GM18861 (cell line): ENCODE results near the gene NLRP3.
"Not testable (repeated sequence)": the region's sequence is repeated elsewhere in the genome, so short reads cannot be mapped to it uniquely, and the experiment has no call there.

Experiments used
- ATAC-seq: cut with Tn5 transposase; IDR thresholded peaks from one replicate; pipeline ENCODE4 v1.9.1; 2021; ENCODE audit not compliant: unreplicated experiment

NLRP3 gene

GRCh38 chr1:247390116-247390791 lies 25.7 kb upstream of the NLRP3 start:
- ATAC-seq: peak; percentile 100

- ATAC-seq: no peak
Measured at GRCh38 chr1:247390996-247391395, 25.0 kb upstream of the NLRP3 start.

GRCh38 chr1:247392088-247392487 lies 23.9 kb upstream of the NLRP3 start:
- ATAC-seq: no peak

GRCh38 chr1:247395075-247395474 lies 20.9 kb upstream of the NLRP3 start:
- not testable (repeated sequence) for ATAC-seq

- ATAC-seq: no peak
Measured at GRCh38 chr1:247400685-247401084, 15.3 kb upstream of the NLRP3 start.

DNA sequence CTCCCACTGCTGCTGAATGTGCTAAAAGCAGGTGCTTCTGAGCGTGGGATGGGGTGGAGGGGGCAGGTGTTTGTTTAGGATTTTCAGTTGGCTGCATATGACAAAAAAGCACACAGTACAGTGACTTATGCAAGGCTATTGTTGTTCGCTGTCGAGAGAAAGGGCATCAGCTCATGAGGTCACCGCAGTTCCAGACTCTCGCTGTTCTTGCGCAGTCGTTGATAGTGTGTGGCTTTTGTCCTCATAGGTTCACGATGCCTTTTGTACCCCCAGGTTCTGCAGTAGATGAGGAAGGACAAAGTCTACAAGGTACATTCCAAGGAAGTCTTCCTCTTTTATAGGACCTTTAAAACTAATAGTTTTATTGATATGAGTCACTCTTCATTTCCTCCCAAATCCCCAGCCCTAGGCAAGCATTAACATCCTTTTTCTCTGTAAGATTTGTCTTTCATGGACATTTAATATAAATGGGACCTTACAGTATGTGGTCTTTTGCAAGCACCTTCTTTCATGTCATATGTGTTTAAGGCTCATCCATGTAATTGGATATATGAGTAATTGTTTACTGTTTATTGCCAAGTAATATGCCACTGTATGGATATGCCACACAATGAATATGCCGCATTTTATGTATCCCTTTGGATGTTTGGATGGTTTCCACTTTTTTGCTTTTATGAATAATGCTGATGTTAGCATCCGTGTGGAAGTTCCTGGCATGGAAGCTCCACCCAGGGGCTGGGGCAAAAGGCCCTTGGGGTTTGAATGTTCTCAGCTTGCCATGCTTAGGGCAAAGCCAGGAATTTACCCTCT lies 14.5 kb upstream of the NLRP3 start:
- no peak for ATAC-seq

DNA sequence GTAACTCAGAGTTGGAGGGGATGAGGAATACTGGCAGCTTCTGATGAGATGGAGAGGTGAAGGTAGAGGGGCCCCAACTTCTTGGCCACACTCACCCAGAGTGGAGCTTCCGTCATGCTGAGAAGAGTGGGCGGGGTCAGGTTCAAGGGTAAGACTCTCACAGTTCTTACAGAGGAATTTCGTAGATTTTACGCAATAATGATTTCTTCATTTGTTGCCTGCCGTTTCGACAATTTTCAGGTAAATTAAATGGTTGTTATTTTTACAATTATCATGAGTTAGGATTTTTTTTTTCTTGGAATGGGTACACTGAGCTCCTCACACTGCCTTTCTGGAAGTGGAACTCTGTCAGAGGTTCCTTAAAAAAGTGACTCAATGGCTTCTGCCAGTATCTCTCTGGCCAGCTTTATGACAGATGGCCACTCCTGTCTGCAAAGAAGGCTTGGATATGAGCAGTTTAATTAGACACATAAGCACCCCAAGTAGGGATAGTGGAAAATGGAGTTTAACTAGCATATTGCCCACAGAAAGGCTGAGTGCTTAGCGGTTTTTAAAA lies 13.8 kb upstream of the NLRP3 start:
- ATAC-seq: no peak

DNA sequence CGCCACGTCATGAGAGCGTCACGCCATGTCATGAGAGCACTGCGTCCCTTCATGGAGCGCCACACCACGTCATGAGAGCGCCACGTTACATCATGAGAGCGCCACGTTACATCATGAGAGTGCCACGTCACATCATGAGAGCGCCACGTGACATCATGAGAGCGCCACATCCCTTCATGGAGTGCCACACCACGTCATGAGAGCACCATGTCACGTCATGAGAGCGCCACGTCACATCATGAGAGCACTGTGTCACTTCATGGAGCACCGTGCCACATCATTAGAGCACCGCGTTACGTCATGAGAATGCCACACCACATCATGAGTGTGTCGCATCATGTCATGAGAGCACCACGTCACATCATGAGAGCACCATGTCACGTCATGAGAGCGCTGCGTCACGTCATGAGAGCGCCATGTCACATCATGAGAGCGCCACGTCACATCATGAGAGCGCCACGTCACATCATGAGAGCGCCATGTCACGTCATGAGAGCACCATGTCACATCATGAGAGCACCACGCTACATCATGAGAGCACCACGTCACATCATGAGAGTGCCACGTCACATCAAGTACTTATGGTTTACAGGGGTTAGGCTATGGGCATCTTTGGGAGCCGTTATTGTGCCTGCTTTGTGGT lies 9.8 kb upstream of the NLRP3 start:
- no peak for ATAC-seq

DNA sequence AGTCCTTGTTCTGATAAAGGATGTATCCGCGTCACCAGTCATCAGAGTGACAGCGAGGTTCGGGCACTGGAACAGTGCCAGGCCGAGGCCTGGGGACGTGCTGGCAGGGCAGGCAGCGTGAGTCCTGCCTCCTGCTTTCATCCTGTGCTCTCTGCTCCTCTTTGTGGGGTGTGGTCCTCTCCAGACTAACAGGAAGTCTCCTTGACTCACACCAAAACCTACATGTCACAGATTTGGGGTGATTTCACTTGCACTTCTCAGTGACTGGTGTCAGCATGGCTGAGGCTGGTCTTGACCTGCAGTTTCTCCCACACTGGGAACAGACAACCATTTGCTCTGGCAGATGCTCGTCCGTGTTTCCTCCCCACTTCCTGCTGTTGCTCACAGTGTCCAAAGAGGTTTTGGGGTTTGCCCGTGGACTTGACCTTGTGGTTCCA lies 8.8 kb upstream of the NLRP3 start:
- ATAC-seq: peak; percentile 74

DNA sequence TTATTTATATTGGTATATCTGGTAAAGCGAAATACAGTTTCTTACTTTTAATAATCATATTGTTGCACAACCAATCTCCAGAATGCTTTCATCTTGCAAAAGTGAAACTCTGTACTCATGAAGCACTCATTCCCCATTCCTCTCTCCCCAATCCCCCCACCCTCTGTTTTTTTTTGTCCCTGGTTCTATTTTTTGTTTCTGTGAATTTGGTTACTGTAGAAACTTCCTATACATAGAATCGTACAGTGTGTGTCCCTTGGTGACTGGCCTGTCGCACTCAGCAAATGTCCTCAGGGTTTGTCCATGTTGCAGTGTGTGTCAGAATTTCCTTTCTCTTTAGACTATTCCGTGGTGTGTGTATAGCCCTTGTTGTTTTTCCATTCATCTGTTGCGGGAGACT lies 7.9 kb upstream of the NLRP3 start:
- no peak for ATAC-seq

GRCh38 chr1:247409869-247410544 lies 6.0 kb upstream of the NLRP3 start:
- peak; percentile 88 for ATAC-seq

- no peak for ATAC-seq
Measured at GRCh38 chr1:247411621-247412327, 4.2 kb upstream of the NLRP3 start.

- no peak for ATAC-seq
Measured at GRCh38 chr1:247417831-247418230, 1.9 kb downstream of the NLRP3 start.

DNA sequence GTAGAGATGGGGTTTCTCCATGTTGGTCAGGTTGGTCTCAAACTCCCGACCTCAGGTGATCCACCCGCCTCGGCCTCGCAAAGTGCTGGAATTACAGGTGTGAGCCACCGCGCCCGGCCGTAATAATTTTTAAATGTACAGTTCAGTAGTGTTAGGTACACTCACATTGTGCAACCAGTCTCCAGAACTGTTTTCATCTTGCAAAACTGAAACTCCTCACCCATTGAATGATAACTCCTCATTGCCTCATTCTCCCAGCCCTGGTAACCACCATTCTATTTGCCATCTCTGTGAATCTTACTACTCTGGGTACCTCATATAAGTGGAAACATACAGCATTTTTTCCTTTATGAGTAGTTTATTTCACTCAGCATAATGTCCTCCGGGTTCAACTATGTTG lies 3.4 kb downstream of the NLRP3 start:
- ATAC-seq: no peak

- no peak for ATAC-seq
Measured at GRCh38 chr1:247421074-247421473, 5.1 kb downstream of the NLRP3 start.

DNA sequence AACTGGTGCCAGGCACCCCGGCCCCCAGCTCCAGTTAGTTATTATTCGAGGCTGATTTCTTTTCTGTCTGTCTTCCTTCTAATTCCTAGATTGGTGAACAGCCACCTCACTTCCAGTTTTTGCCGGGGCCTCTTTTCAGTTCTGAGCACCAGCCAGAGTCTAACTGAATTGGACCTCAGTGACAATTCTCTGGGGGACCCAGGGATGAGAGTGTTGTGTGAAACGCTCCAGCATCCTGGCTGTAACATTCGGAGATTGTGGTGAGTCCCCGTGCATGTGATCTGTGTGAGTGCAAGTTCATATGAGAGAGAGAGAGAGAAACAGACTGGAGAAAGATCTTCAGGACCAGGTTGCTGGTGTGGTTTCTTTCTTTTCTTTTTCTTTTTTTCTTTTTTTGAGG lies 13.5 kb downstream of the NLRP3 start:
- ATAC-seq: no peak

GRCh38 chr1:247430434-247430833 lies 14.5 kb downstream of the NLRP3 start:
- no peak for ATAC-seq

DNA sequence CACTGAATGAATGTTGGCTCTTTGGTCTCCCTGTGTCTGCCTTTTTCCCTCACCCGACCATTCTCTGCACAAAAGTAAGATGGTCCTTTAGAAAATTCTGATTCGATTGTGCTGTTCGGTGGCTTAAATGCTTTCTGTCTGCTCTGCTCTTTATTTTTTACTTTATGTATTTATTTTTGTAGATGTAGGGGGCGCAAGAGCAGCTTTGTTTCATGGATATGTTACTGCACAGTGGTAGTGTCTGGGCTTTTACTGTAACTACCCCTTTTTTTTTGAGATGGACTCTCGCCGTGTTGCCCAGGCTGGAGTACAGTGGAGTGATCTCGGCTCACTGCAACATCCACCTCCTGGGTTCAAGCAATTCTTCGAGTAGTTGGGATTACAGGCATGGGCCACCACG lies 15.7 kb downstream of the NLRP3 start:
- ATAC-seq: no peak

DNA sequence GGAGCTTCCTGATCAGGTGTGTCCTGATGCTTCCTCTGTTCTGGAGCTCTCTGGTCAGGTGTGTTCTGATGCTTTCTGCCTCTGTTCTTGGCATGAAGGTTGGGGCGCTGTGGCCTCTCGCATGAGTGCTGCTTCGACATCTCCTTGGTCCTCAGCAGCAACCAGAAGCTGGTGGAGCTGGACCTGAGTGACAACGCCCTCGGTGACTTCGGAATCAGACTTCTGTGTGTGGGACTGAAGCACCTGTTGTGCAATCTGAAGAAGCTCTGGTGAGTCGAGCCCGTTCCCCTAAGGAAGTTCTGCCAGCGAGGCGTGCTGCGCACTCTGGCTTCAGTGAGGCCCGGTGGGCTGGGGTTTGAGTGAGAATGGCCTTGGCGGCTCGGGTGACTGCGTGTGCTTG lies 18.0 kb downstream of the NLRP3 start:
- ATAC-seq: no peak

GRCh38 chr1:247435030-247435758 lies 19.2 kb downstream of the NLRP3 start:
- ATAC-seq: peak; percentile 21
